Ectodermal cell (in vitro differentiated cells): ENCODE results near the gene ESRRG.

ENCODE experiments used
- H3K27ac ChIP-seq: 2 replicates; pipeline ENCODE4 v1.7.0; 2013; ENCODE audit warnings: mild to moderate bottlenecking, low read depth, low read length; ENCODE audit not compliant: insufficient read depth, poor library complexity, severe bottlenecking
- H3K27me3 ChIP-seq: 2 replicates; pipeline ENCODE4 v1.7.0; 2013; ENCODE audit warnings: mild to moderate bottlenecking, low read length; ENCODE audit not compliant: insufficient read depth, control insufficient read depth, poor library complexity, severe bottlenecking
- H3K36me3 ChIP-seq: one replicate; pipeline ENCODE4 v1.7.0; 2013; ENCODE audit warnings: low read length; ENCODE audit not compliant: control insufficient read depth, insufficient read depth
- H3K4me1 ChIP-seq: one replicate; pipeline ENCODE4 v1.7.0; 2013; ENCODE audit warnings: low read length; ENCODE audit not compliant: control insufficient read depth, insufficient read depth
- H3K4me3 ChIP-seq: 2 replicates; pipeline ENCODE4 v1.7.0; 2013; ENCODE audit warnings: low read depth, low read length, control low read depth; ENCODE audit not compliant: insufficient read depth
- H3K9me3 ChIP-seq: 2 replicates; pipeline ENCODE4 v1.7.0; 2013; ENCODE audit warnings: mild to moderate bottlenecking, low read length, moderate library complexity; ENCODE audit not compliant: control insufficient read depth
- WGBS, 2 experiments: methylation state at CpG; one replicate each; pipeline ENCODE4 v1.1.7; 2013; ENCODE audit warnings: missing lambda C conversion rate in 2 of 2; 5-methylcytosine and 5-hydroxymethylcytosine counted together

ESRRG gene

GRCh38 chr1:216740331-216740730 lies 17.1 kb upstream of the ESRRG start:
- peak overlapping the region; percentile 18 for H3K27ac ChIP-seq
- no peaks in the 10 kb centered on the region for H3K9me3 ChIP-seq
- no peaks in the 10 kb centered on the region for H3K36me3 ChIP-seq
- 0% methylated on average over 1 to 2 of the region's 2 CpGs for WGBS, 2 experiments
- H3K4me3 ChIP-seq: no peak overlapping the region
- peaks cover 8% of the 10 kb centered on the region for H3K4me1 ChIP-seq
- no peaks in the 10 kb centered on the region for H3K27me3 ChIP-seq

- no peaks in the 10 kb centered on the region for H3K9me3 ChIP-seq
- no peak overlapping the region for H3K4me3 ChIP-seq
- 7% methylated on average over 5 of the region's 5 CpGs for WGBS, 2 experiments
- H3K27me3 ChIP-seq: no peaks in the 10 kb centered on the region
- peaks cover 8% of the 10 kb centered on the region for H3K4me1 ChIP-seq
- H3K36me3 ChIP-seq: no peaks in the 10 kb centered on the region
- no peak overlapping the region for H3K27ac ChIP-seq
Measured at GRCh38 chr1:216739793-216740192, 16.6 kb upstream of the ESRRG start.

- Histone ChIP-seq H3K27ac (no peak overlapping the region), H3K4me1 (peaks cover 2% of the 10 kb centered on the region), H3K36me3 (no peaks in the 10 kb centered on the region), H3K27me3 (no peaks in the 10 kb centered on the region), H3K4me3 (no peak overlapping the region), H3K9me3 (no peaks in the 10 kb centered on the region)
- WGBS, 2 experiments: 86 to 91% methylated on average over 4 of the region's 4 CpGs
Measured at GRCh38 chr1:216732121-216732520, 8.9 kb upstream of the ESRRG start.

- Histone ChIP-seq H3K4me3 (no peak overlapping the region), H3K27ac (no peak overlapping the region), H3K9me3 (no peaks in the 10 kb centered on the region), H3K27me3 (no peaks in the 10 kb centered on the region), H3K4me1 (no peaks in the 10 kb centered on the region), H3K36me3 (no peaks in the 10 kb centered on the region)
- 63 to 80% methylated on average over 5 of the region's 6 CpGs for WGBS, 2 experiments
Measured at GRCh38 chr1:216731562-216731961, 8.3 kb upstream of the ESRRG start.

- H3K27me3 ChIP-seq: peaks cover 8% of the 10 kb centered on the region
- no peak overlapping the region for H3K4me3 ChIP-seq
- no peaks in the 10 kb centered on the region for H3K4me1 ChIP-seq
- H3K36me3 ChIP-seq: no peaks in the 10 kb centered on the region
- no peak overlapping the region for H3K27ac ChIP-seq
- H3K9me3 ChIP-seq: no peaks in the 10 kb centered on the region
Measured at GRCh38 chr1:216726435-216726834, 3.2 kb upstream of the ESRRG start.

GRCh38 chr1:216722821-216723220 lies 408 bp downstream of the ESRRG start:
- Histone ChIP-seq H3K4me3 (peak overlapping the region; percentile 56), H3K9me3 (no peaks in the 10 kb centered on the region), H3K4me1 (no peaks in the 10 kb centered on the region), H3K27me3 (peaks cover 8% of the 10 kb centered on the region), H3K27ac (no peak overlapping the region), H3K36me3 (no peaks in the 10 kb centered on the region)
- 1 to 2% methylated on average over 6 of the region's 6 CpGs for WGBS, 2 experiments

- Histone ChIP-seq H3K27me3 (peaks cover 8% of the 10 kb centered on the region), H3K36me3 (no peaks in the 10 kb centered on the region), H3K27ac (no peak overlapping the region), H3K4me1 (no peaks in the 10 kb centered on the region), H3K4me3 (no peak overlapping the region), H3K9me3 (no peaks in the 10 kb centered on the region)
- WGBS, 2 experiments: 94 to 100% methylated on average over 1 to 2 of the region's 2 CpGs
Measured at GRCh38 chr1:216721863-216722262, 1.4 kb downstream of the ESRRG start.

- peaks cover 8% of the 10 kb centered on the region for H3K27me3 ChIP-seq
- H3K9me3 ChIP-seq: no peaks in the 10 kb centered on the region
- H3K36me3 ChIP-seq: no peaks in the 10 kb centered on the region
- H3K4me1 ChIP-seq: no peaks in the 10 kb centered on the region
- H3K27ac ChIP-seq: no peak overlapping the region
- 92 to 100% methylated on average over 2 to 5 of the region's 5 CpGs for WGBS, 2 experiments
- no peak overlapping the region for H3K4me3 ChIP-seq
Measured at GRCh38 chr1:216721062-216721461, 2.2 kb downstream of the ESRRG start.

- no peaks in the 10 kb centered on the region for H3K9me3 ChIP-seq
- H3K36me3 ChIP-seq: no peaks in the 10 kb centered on the region
- no peaks in the 10 kb centered on the region for H3K4me1 ChIP-seq
- no peak overlapping the region for H3K27ac ChIP-seq
- H3K27me3 ChIP-seq: no peaks in the 10 kb centered on the region
- H3K4me3 ChIP-seq: no peak overlapping the region
Measured at GRCh38 chr1:216711712-216712111, 11.5 kb downstream of the ESRRG start.

- no peak overlapping the region for H3K27ac ChIP-seq
- H3K36me3 ChIP-seq: no peaks in the 10 kb centered on the region
- 92 to 96% methylated on average over 15 of the region's 15 CpGs for WGBS, 2 experiments
- no peaks in the 10 kb centered on the region for H3K9me3 ChIP-seq
- H3K27me3 ChIP-seq: no peaks in the 10 kb centered on the region
- H3K4me3 ChIP-seq: no peak overlapping the region
- peaks cover 2% of the 10 kb centered on the region for H3K4me1 ChIP-seq
Measured at GRCh38 chr1:216710598-216711333, 12.5 kb downstream of the ESRRG start.

- Histone ChIP-seq H3K4me1 (peaks cover 3% of the 10 kb centered on the region), H3K27me3 (no peaks in the 10 kb centered on the region)
- WGBS, 2 experiments: 57 to 67% methylated on average over 5 of the region's 5 CpGs
Measured at GRCh38 chr1:216710055-216710454, 13.2 kb downstream of the ESRRG start.

More at GRCh38 chr1:216710055-216710454, 13.2 kb downstream of the ESRRG start:
- H3K9me3 ChIP-seq: no peaks in the 10 kb centered on the region
- H3K27ac ChIP-seq: no peak overlapping the region
- no peaks in the 10 kb centered on the region for H3K36me3 ChIP-seq
- H3K4me3 ChIP-seq: no peak overlapping the region
